Left kidney (tissue), 8 donors: ENCODE results near the gene SLC25A28. TPM values are rescaled to one million over a fixed set of nuclear protein-coding genes. Genes with fewer than 3 reads are reported as not detected.
A peak's percentile ranks its signal among the peaks of the same experiment; 100 is the strongest.

Experiments
- DNase-seq: peaks from one replicate; pipeline ENCODE4 v3.0.0-alpha.2; 2013
- long read RNA-seq, 8 donors: transcript quantifications; one replicate each; lab custom pipeline, GENCODE V29; 2026
- polyA plus RNA-seq: library from polyadenylated mRNA; unstranded; fragments of 120-200 nt; gene quantifications from one replicate; pipeline ENCODE4 v1.2.1, GENCODE V29; 2013; ENCODE audit not compliant: insufficient read length

The SLC25A28 gene, protein sequence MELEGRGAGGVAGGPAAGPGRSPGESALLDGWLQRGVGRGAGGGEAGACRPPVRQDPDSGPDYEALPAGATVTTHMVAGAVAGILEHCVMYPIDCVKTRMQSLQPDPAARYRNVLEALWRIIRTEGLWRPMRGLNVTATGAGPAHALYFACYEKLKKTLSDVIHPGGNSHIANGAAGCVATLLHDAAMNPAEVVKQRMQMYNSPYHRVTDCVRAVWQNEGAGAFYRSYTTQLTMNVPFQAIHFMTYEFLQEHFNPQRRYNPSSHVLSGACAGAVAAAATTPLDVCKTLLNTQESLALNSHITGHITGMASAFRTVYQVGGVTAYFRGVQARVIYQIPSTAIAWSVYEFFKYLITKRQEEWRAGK
- 45.7 TPM for polyA plus RNA-seq
- long read RNA-seq, donor 1, transcript SLC25A28-201 (4 exons, 1,451 nt): major isoform, 5 of 6 reads
- long read RNA-seq, donor 1, partial matches to known transcripts: 0 of 6 reads
- long read RNA-seq, donor 1, other reads (novel, unspliced or antisense): 0 of 6 reads
- long read RNA-seq, donor 2, transcript SLC25A28-201 (4 exons, 1,451 nt): major isoform, 5 of 9 reads
- long read RNA-seq, donor 2, partial matches to known transcripts: 0 of 9 reads
- long read RNA-seq, donor 2, other reads (novel, unspliced or antisense): 0 of 9 reads
- long read RNA-seq, donor 3, transcript SLC25A28-201 (4 exons, 1,451 nt): major isoform, 6 of 19 reads
- long read RNA-seq, donor 3, partial matches to known transcripts: 10 of 19 reads
- long read RNA-seq, donor 3, other reads (novel, unspliced or antisense): 0 of 19 reads
- long read RNA-seq, donor 4, partial matches to known transcripts: 0 of 2 reads
- long read RNA-seq, donor 4, other reads (novel, unspliced or antisense): 0 of 2 reads
- long read RNA-seq, donor 5, transcript SLC25A28-201 (4 exons, 1,451 nt): major isoform, 17 of 20 reads
- long read RNA-seq, donor 5, partial matches to known transcripts: 0 of 20 reads
- long read RNA-seq, donor 5, other reads (novel, unspliced or antisense): 0 of 20 reads
- long read RNA-seq, donor 6, transcript SLC25A28-201 (4 exons, 1,451 nt): major isoform, 6 of 7 reads
- long read RNA-seq, donor 6, partial matches to known transcripts: 0 of 7 reads
- long read RNA-seq, donor 6, other reads (novel, unspliced or antisense): 0 of 7 reads
- long read RNA-seq, donor 7, transcript SLC25A28-201 (4 exons, 1,451 nt): major isoform, 7 of 18 reads
- long read RNA-seq, donor 7, partial matches to known transcripts: 8 of 18 reads
- long read RNA-seq, donor 7, other reads (novel, unspliced or antisense): 0 of 18 reads
- long read RNA-seq, donor 8, partial matches to known transcripts: 0 of 3 reads
- long read RNA-seq, donor 8, other reads (novel, unspliced or antisense): 0 of 3 reads

DNA sequence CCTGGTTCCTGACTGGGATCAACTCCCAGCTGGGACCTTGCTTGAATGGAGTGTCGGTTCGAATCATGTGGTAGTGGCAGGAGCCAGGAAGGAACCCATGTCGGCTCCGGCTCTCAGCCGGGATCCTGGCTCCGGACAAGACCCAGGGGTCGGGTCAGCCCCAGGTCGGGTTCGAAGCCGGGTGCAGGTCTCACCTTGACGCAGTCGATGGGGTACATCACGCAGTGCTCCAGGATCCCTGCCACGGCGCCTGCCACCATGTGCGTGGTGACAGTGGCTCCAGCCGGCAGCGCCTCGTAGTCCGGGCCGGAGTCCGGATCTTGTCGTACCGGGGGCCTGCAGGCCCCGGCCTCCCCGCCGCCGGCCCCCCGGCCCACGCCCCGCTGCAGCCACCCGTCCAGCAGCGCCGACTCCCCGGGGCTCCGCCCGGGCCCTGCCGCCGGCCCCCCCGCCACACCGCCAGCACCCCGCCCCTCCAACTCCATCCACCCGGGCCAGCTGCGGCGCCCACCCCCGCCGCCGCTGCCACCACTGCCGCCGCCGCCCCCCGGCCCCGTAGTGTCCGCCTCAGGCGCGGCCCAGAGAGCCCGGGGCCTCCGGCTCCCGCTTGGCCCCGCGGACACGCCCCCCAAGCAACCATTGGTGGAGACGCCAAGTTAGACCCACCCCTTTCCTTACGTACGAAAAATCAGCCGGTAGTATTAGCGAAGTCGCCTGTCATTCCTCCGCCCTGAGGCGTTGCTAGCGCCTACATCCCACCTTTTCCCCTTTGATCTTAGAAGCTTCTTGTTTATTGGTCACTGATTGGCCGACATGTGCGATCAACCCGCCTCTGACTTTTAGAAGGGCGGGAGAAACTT is at the start of gene SLC25A28:
Gene SLC25A28 (minus strand): TSS at position 589 of the 860 bp plus-strand sequence. CDS start 104 bp downstream, at position 485.
- peak; percentile 99 for DNase-seq

DNA sequence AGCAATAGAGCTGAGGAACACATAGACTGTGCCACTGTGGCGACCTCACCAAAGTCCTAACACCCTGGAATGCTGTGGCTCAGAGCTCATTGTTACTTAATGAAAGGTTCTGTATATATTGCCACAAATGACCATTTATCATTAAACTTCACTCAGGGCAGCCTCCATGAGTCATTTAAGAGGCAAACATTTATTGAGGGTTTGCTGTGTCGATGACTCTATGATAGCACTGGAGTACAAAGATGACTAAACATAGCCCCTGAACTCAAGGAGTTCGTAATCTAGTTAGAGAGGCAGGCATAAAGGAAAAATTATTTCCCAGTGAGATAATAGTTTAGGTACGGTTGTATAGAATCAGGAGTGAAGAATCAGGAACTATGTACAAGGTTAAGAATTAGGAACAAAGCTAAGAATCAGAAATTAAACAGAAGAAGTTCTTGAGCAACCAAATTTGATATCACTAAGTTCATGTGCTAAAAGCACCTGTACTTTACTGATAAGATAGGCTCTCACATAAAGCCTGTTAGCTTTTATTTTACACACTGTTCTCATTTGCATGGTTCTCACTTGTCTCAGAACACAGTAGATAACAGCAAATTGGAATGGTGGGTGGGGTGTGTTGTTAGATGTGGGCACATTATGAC is 47.0 kb upstream of the SLC25A28 start:
- DNase-seq: no peak

DNA sequence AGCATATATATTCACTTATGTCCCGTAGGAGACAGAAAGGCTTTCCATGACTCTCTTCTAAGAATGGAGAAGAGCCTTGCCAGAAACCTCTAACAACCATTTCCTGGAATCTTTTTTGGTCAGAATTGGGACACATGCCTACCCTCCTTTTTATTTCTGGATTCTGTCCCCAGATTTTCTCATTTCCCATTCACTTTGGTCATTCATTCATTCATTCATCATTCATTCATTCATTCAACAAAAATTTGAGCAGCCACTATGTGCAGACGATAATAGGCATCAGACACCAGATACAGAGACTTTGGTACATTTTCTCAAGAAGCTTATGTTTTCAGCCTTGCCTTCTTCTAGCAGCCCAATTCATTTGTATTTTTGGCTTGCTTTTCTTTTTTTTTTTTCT is 45.1 kb upstream of the SLC25A28 start:
- no peak for DNase-seq

DNA sequence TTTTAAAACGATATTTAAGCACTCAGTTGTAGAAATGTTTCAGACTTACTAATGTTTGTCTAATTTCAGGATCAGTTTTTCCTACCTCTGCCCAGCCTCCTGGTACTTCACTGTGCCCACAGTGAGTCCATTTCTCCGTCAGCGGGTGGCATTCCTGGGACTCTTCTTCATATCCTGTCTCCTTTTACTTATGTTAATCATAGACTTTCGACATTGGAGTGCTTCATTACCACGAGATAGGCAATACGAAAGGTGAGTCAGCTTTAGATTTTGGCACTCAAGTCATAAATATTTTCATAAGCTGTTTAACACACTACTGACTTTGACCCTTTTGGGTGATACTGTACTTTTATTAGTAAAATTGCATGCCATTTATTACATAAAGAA is 41.1 kb upstream of the SLC25A28 start:
- no peak for DNase-seq

DNA sequence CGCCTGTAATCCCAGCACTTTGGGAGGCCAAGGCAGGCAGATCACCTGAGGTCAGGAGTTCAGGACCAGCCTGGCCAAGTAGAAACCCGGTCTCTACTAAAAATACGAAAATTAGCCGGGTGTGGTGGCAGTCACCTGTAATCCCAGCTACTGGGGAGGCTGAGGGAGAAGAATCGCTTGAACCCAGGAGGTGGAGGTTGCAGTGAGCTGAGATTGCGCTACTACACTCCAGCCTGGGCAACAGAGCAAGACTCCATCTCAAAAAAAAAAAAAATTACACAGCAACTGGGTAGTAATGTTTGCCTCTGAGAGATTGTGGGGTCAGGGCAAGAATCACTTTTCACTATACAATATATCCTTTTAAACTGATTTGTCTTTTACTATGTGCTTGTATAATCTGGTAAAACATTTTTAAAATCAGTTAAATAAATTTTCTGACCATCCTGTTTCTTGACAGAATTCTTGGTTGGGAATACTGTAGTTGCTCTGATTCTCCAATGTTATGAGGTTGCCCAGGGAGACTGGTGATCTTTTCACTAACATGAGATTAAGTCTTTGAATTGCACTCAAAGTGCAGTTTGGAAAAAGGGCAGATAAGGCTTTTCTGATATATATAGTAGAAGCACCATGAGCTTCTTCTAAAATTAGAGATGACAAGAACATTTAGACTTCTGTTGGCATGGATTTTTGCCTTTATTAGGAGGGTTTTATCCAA is 40.6 kb upstream of the SLC25A28 start:
- DNase-seq: no peak

DNA sequence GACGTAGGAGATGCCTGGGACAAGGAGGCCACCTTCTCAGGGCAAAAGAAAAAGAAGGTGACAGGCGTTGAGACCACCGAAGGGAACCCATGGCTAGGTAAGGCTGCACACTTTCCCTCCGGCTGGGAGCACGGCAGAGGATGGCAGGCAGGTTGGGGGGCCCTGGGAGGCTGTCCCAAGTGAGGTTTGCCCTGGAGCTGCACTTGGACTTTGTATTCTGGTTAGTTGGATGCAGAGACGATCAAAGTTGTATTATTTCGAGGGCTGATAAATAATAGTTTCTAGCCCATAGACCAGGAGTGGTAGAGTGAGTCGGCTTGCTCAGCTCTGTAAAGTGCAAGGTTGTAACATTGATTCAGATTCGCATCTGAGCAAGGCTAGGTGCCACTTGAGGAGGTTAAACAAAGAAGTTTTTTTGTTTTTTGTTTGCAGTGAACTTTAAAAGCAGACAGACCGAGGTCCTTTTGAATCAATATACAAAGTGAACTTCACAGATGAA is 39.7 kb upstream of the SLC25A28 start:
- DNase-seq: no peak

DNA sequence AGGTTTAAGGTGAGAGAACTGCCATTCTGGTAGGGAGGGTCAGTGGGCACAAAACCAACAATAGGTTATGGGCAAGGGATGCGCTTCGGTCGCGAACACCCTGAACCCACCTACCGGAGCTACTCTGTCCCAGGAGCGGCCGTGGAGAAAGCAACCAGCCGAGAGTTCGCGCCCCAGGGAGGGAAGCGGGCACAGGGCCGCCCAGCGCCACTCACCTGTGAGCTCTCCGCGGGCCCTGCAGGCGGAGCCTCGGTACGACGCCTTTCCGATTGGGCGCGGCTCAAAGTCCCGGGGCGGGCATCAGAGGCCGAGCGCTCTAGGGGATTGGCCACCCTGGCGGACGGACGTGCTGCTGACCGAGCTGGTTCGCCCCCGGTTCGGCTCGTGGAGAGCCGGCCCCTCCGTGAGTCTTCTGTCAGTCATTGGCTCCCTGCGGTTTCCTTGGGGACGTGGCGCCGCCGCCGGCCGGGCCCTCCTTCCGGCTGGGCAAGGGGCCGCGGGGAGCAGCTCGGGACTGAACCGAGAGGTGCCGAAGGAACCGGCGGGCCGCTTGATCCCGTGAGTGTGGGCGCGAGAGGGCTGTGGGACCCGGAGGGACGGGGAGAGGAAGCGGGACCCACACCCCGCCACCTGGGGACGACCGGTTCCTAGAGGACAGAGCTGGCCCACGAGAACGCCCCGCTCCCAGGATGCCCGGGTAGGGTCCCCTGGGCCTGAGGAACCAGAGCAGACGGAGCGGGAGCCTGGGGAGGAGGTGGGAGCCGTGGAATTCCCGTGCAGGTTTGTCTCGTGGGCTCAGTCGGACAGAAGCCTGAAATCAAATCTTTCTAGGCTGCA is 39.0 kb upstream of the SLC25A28 start, which contains the start of gene ENTPD7:
Gene ENTPD7 (plus strand): TSS at position 479 of the 837 bp plus-strand sequence. CDS start 448 bp downstream, outside the sequence.
- peak; percentile 93 for DNase-seq

DNA sequence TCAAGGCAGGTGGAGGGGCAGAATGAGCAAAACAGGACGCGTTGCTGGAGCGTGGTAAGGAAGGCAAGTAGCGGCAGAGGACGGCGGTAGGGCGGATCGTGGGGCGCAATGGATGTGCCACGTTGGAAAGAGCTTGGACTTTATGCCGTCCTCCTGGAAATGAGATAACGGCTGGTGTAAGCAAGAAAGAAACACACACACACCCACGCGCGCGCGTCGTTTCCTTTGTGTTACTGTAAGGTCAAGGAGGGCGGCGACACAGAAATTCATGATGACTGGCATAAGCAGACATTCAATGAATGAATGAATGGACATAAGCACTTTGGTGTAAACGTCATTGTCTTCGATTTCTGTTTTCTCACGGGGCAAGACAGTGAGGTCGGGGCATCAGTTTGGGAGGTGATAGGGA is 38.4 kb upstream of the SLC25A28 start:
- no peak for DNase-seq

DNA sequence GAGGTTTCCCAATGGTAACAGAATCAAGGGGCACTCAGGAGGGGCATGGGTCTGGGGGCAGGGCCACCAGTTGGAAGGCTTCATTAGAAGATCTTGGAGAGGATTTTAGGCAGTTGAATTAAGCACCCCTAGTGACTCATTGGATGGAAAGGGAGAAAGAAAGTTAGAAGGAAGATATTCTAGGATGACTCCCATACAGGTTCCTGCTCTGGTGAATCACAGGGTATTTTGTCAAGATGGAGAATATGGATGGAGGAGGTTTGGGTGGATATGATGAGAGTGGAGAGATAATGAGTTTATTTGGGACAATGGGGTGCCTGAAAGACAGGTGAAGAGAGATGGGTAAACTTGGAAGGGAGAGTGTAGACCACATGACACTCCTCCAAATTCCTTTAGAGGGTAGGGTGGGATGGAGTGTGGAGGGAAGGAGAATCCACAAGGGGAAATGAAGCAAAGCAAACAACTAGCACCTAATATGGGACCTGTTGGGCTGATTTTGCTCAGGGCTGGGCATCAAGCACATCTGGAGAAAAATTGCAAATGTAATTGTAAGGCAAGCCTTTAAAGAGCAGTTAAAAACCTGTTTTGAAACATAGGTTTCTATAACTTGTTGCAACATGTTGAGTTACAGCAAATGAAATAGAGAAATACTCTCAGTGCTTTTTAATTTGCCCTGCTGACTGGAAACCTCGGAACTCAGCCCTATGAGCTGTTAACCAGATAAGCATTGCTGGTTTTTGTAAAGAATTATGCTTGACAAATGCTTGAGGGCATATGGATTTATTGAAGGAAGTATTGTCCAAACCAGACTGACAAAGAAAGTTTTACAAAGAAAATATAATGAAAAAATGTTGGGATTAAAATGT is 36.2 kb upstream of the SLC25A28 start:
- DNase-seq: no peak

DNA sequence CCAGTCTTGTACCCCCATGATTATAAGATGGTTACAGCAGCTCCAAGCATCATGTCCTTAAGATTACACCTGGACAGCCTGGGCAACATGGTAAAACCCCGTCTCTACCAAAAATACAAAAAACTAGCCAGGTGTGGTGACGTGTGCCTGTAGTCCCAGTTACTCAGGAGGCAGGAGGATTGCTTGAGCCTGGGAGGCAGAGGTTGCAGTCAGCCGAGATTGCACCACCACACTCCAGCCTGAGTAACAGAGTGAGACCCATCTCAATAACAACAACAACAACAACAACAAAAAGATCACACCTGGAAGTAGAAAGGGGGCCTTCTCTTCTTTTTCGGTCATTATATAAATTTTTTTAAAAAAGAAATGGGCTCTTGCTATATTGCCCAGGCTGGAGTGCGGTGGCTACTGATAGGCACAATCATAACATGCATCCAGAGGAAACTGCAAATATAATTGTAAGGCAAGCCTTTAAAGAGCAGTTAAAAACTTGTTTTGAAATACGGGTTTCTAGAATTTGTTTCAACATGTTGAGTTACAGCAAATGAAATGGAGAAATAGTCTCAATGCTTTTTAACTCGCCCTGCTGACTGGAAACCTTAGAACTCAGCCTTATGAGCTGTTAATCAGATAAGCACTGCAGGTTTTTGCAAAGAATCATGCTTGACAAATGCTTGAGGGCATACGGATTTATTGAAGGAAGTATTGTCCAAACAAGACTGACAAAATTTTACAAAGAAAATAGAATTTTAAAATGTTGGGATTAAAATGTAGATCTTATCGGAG is 34.3 kb upstream of the SLC25A28 start:
- DNase-seq: no peak

DNA sequence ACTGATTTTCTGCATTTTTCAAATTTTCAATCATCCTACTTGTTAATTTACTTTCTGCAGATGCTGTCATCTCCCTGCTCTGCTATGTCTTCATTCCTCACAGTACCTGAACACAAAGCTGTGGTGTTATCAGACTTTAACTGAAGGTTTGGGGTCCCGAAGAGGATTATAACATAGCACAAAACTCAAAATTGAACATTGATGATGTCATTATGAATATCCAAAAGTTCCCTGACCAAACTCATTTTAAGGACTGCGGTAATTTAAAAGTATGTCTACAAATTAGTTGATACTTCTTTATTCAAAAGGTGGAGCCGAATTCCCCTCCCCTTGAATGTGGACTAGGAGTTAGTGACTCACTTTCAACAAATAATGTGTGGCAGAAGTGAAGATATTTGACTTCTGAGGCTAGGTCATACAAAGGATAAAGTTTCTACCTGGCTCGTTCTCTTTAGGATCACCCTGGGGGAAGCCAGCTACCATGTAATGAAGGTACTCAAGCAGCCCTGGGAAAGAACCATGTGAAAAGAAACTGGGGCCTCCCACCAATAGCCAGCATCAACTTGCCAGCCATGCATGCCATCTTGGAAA is 32.7 kb upstream of the SLC25A28 start:
- no peak for DNase-seq

DNA sequence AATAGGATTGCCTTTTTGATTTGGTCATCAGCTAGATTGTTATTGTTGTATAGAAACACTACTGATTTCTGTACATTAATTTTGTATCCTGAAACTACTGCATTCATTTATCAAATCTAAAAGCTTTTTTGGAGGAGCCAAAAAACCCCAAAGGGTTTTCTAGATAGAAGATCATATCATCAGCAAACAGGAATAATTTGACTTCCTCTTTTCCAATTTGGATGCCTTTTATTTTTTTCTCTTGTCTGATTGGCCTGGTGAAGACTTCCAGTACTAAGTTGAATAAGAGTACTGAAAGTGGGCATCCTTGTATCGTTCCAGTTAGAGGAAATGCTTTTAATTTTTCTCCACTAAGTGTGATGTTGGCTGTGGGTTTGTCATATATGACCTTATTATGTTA is 28.5 kb upstream of the SLC25A28 start:
- no peak for DNase-seq

DNA sequence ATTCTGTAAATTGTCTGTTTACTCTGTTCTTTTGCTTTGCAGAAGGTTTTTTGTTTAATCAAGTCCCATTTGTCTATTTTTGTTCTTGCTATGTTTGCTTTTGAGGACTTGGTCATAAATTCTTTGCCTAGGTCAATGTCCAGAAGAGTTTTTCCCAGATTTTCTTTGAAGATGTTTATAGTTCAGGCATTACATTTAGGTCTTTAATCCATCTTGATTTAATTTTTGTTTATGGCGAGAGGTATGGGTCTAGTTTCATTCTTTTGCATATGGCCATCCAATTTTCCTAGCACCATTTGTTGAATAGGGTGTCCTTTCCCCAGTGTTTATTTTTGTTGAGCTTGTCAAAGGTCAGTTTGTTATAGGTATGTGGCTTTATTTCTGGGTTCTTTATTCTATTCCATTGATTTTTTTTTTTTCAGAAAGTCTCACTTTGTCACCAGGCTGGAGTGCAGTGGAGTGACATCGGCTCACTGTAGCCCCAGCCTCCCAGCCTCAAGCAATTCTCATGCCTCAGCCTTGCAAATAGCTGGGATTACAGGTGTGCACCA is 27.4 kb upstream of the SLC25A28 start:
- DNase-seq: no peak

DNA sequence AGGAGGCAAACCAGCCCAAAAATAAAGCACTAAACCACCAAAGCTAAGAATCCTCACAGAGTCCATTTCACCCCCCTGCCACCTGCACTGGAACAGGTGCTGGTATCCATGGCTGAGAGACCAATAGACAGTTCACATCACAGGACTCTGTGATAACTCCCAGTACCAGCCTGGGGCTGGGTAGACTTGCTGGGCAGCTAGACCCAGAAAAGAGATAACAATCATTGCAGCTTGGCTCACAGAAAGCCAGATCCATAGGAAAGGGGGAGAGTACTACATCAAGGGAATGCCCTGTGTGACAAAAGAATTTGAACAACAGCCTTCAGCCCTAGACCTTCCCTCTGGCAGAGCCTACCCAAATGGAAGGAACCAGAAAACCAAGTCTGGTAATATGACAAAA is 13.6 kb upstream of the SLC25A28 start:
- DNase-seq: no peak

DNA sequence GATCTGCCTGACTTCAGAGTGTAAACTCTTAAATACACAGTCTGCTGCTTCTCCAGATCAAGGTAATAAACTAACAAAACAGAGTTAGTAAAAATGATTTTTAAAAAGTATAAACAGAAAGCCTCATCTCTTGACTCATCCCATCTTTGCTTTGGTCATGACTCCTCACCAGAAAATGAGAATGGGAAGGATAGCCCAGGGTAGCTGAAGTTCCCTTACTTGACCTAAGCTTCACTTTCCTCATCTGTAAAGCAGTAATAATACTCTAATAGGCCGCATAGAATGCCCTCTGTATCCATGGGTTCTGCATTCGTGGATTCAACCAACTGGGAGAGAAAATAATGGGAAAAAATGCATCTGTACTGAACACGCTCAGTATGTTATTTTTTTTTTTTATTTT is 11.3 kb upstream of the SLC25A28 start:
- no peak for DNase-seq

DNA sequence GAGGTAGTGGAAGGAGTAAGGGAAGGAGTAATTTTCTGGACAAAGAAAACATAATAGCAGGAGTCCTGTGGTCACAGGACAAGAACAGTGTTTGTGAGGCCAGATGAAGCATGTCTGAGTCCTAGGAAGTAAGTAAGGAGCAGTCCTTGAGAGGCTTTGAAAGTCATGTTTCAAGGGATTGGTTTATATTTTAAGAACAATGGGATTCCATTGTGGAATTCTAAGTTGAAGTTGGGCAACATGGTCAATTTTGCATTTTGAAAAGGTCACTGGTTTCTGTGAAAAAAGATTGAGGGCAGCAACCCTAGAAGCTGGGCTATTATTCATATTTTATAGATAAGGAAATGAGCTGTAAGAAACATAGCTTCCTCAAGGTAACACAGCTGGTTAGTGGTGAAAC is 10.8 kb upstream of the SLC25A28 start:
- DNase-seq: no peak
